ENCODE results near the gene CATSPER2.
"Not testable (repeated sequence)": the region's sequence is repeated elsewhere in the genome, so short reads cannot be mapped to it uniquely, and the experiment has no call there.

Gene CATSPER2

GRCh38 chr15:43593328-43594190 lies 55.1 kb downstream of the CATSPER2 start, which contains the start of gene CKMT1B:
Gene CKMT1B (plus strand): TSS chr15:43594027. CDS start chr15:43594219, 192 bp downstream.
- not testable (repeated sequence) for DNase-seq (ENCODE audit: low spot score)

- DNase-seq (ENCODE audit: low spot score), result not testable (repeated sequence)
Measured at GRCh38 chr15:43592841-43593240, 55.8 kb downstream of the CATSPER2 start.

GRCh38 chr15:43589778-43590466 lies 58.7 kb downstream of the CATSPER2 start, which contains the start of gene PPIP5K1:
Gene PPIP5K1 (minus strand): TSS chr15:43590208. CDS start chr15:43584504, 5,704 bp downstream.
- not testable (repeated sequence) for DNase-seq (ENCODE audit: low spot score)

All from hepatic stellate cell (primary cell).